Liver (tissue), 9 donors: ENCODE data around the gene TUSC2. TPM values are rescaled to one million over a fixed set of nuclear protein-coding genes. Genes with fewer than 3 reads are reported as not detected.

ENCODE experiments used
- DNase-seq: peaks from one replicate; pipeline ENCODE4 v3.0.0-alpha.2; 2017; ENCODE audit warnings: low spot score
- H3K27ac ChIP-seq, 2 donors: one replicate each; pipeline ENCODE4 v1.7.0; 2013; ENCODE audit warnings: inconsistent platforms in 2 of 2, low read length in 2 of 2, control low read depth in 1 of 2, low read depth in 1 of 2, mild to moderate bottlenecking in 1 of 2
- H3K27me3 ChIP-seq, 4 donors: one replicate each; pipeline versions ENCODE4 v1.6.1 to v1.7.0; 2013; ENCODE audit warnings: low read length in 3 of 4, inconsistent platforms in 1 of 4, mild to moderate bottlenecking in 1 of 4, moderate library complexity in 1 of 4; ENCODE audit not compliant: control insufficient read depth in 4 of 4, insufficient read depth in 4 of 4
- H3K36me3 ChIP-seq, 4 donors: one replicate each; pipeline versions ENCODE4 v1.6.1 to v1.7.0; 2013; ENCODE audit warnings: low read length in 3 of 4, mild to moderate bottlenecking in 3 of 4, low read depth in 1 of 4, moderate library complexity in 1 of 4; ENCODE audit not compliant: control insufficient read depth in 4 of 4, insufficient read depth in 3 of 4
- H3K4me1 ChIP-seq, 4 donors: one replicate each; pipeline versions ENCODE4 v1.6.1 to v1.7.0; 2013; ENCODE audit warnings: low read length in 3 of 4, mild to moderate bottlenecking in 3 of 4, moderate library complexity in 1 of 4; ENCODE audit not compliant: control insufficient read depth in 4 of 4, insufficient read depth in 4 of 4
- H3K4me3 ChIP-seq, 3 donors: one replicate each; pipeline versions ENCODE4 v1.6.1 to v1.7.0; 2013; ENCODE audit warnings: low read length in 3 of 3, control low read depth in 1 of 3, low read depth in 1 of 3, mild to moderate bottlenecking in 1 of 3
- H3K9ac ChIP-seq, 2 donors: one replicate each; pipeline ENCODE4 v1.7.0; 2013; ENCODE audit warnings: low read length in 2 of 2, mild to moderate bottlenecking in 2 of 2, moderate library complexity in 2 of 2, control low read depth in 1 of 2, low read depth in 1 of 2
- H3K9me3 ChIP-seq, 4 donors: one replicate each; pipeline versions ENCODE4 v1.6.1 to v1.7.0; 2013; ENCODE audit warnings: low read length in 3 of 4; ENCODE audit not compliant: control insufficient read depth in 4 of 4
- ATF3 ChIP-seq: IDR thresholded peaks from 2 replicates; pipeline ENCODE4 v1.6.1; 2016; ENCODE audit warnings: antibody characterized with exemption
- EGR1 ChIP-seq, 2 donors: IDR thresholded peaks; 2 replicates each; pipeline ENCODE4 v1.6.1; 2016 to 2018; ENCODE audit warnings: antibody characterized with exemption in 2 of 2, low read depth in 2 of 2
- FOXA1 ChIP-seq: IDR thresholded peaks from 2 replicates; pipeline ENCODE4 v1.6.1; 2016; ENCODE audit warnings: antibody characterized with exemption
- FOXA2 ChIP-seq: IDR thresholded peaks from 2 replicates; pipeline ENCODE4 v1.6.1; 2016; ENCODE audit warnings: antibody characterized with exemption
- GABPA ChIP-seq, 2 donors: IDR thresholded peaks in 1 of 2; conservative IDR thresholded peaks in 1 of 2; 2 replicates each; pipeline ENCODE4 v1.6.1; 2016; ENCODE audit warnings: antibody characterized with exemption in 2 of 2, mild to moderate bottlenecking in 1 of 2, moderate library complexity in 1 of 2
- HNF4A ChIP-seq, 2 donors: conservative IDR thresholded peaks; 2 replicates each; pipeline ENCODE4 v1.6.1; 2016; ENCODE audit warnings: antibody characterized with exemption in 2 of 2, mild to moderate bottlenecking in 2 of 2
- HNF4G ChIP-seq: IDR thresholded peaks from 2 replicates; pipeline ENCODE4 v1.6.1; 2016; ENCODE audit warnings: antibody characterized with exemption
- JUND ChIP-seq, 2 donors: IDR thresholded peaks; 2 replicates each; pipeline ENCODE4 v1.6.1; 2016; ENCODE audit warnings: antibody characterized with exemption in 2 of 2
- MAX ChIP-seq: IDR thresholded peaks from 2 replicates; pipeline ENCODE4 v1.6.1; 2016; ENCODE audit warnings: antibody characterized with exemption
- NR2F2 ChIP-seq: IDR thresholded peaks from 2 replicates; pipeline ENCODE4 v1.6.1; 2016; ENCODE audit warnings: antibody characterized with exemption
- RAD21 ChIP-seq, 2 donors: IDR thresholded peaks; 2 replicates each; pipeline ENCODE4 v1.6.1; 2016; ENCODE audit warnings: antibody characterized with exemption in 2 of 2, mild to moderate bottlenecking in 2 of 2
- RXRA ChIP-seq, 2 donors: IDR thresholded peaks; 2 replicates each; pipeline ENCODE4 v1.6.1; 2017 to 2018; ENCODE audit warnings: antibody characterized with exemption in 2 of 2, mild to moderate bottlenecking in 1 of 2
- SP1 ChIP-seq: IDR thresholded peaks from 2 replicates; pipeline ENCODE4 v1.6.1; 2018; ENCODE audit warnings: antibody characterized with exemption, mild to moderate bottlenecking
- TAF1 ChIP-seq: conservative IDR thresholded peaks from 2 replicates; pipeline ENCODE4 v1.6.1; 2016; ENCODE audit warnings: antibody characterized with exemption, mild to moderate bottlenecking
- YY1 ChIP-seq: IDR thresholded peaks from 2 replicates; pipeline ENCODE4 v1.6.1; 2016; ENCODE audit warnings: antibody characterized with exemption, mild to moderate bottlenecking
- WGBS: extraction: QIAGEN DNeasy Blood & Tissue Kit; methylation state at CpG from one replicate; pipeline ENCODE4 v1.1.7; 2013; 5-methylcytosine and 5-hydroxymethylcytosine counted together
- polyA plus RNA-seq, 2 donors: library from polyadenylated mRNA; stranded (reverse) in 1 of 2; unstranded in 1 of 2; fragments of 200-250 nt in 1 of 2; fragments of >200 nt in 1 of 2; fragmentation: Nextera tagmentation in 1 of 2; extraction: Ambion mirVana in 1 of 2; gene quantifications; one replicate each; pipeline versions ENCODE4 v1.2.1 to v1.2.3, GENCODE V29; 2013 to 2015
- total RNA-seq, 2 donors: library from RNA; depleted of rRNA; stranded (reverse); fragments of >200 nt; gene quantifications; one replicate each; pipeline ENCODE4 v1.2.3, GENCODE V29; 2014
- TF ChIP-seq, protein P1 (sequence below): fragments of 150-350 bp; IDR thresholded peaks from 2 replicates; pipeline ENCODE4 v1.5.1; 2017; ENCODE audit warnings: improper control_type of control experiment, low read depth, low read length; ENCODE audit not compliant: missing input control
- TF ChIP-seq, protein P2 (sequence below): IDR thresholded peaks from 2 replicates; pipeline ENCODE4 v1.6.1; 2016; ENCODE audit warnings: antibody characterized with exemption, mild to moderate bottlenecking
- TF ChIP-seq, protein P3 (sequence below): IDR thresholded peaks from 2 replicates; pipeline ENCODE4 v1.6.1; 2016; ENCODE audit warnings: antibody characterized with exemption
- donor health status: healthy.
- donor health status: healthy.
- donor health status: healthy.
- donor health status: healthy.
- donor health status: healthy.

The TUSC2 gene
- total and polyA plus RNA-seq, 4 donors = 12.7 to 37.7 (median 21.7) TPM

DNA sequence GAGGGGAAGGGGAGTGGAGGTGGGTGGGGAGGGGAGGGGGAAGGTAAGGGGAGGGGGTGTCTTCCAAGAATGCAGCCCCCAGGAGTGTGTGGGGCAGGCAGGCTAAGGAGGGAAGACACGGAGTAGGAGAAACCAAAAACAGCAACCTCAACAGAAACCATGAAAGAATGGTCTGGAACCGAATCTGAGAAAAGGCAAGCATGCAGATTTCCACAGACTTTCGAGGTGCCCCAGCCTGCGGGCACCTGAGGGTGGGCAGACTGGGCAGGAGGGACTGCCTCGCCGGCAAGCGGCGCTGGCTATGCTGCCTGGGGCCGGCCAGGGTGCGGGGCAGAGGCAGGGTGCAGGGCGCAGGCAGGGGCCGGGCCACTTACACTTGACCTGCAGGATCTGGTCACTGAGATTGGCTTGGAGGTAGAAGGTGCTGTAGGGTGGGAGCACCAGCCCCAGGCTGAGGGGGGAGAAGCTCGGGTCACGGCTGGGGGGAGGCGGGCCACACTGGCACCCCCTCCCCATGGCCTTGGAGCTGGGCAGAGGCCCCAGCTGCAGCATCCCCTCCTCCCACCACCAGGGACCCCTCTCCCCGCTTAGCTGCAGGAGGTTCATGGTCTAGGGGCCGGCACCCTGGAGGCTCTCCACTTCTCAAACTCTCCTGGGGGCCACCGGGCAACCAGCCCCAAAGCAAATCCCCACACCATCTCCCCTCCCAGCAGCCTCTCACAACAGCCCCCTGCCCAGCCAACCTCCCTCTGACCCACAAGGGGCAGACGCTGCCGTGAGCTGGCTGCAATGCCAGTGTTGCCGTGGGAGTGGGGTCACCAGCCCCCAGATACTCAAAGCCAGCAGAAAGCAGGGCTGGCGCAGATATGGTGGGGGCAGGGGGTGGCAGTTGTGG, 46.6 kb upstream of the TUSC2 start:
- TF ChIP-seq NR2F2 (no peak), GABPA (IDR thresholded peaks at IDR 0.05 in 1 of 2, conservative IDR thresholded peaks at IDR 0.05 in 1 of 2) (no peak), YY1 (no peak), RXRA (IDR thresholded peaks at IDR 0.05) (no peak), EGR1 (IDR thresholded peaks at IDR 0.05; ENCODE audit: low read depth in 2 of 2) (no peak), FOXA2 (no peak), ATF3 (no peak), FOXA1 (no peak), HNF4A (conservative IDR thresholded peaks at IDR 0.05) (no peak), TAF1 (no peak), RAD21 (IDR thresholded peaks at IDR 0.05) (no peak), HNF4G (no peak), SP1 (no peak), MAX (no peak), JUND (IDR thresholded peaks at IDR 0.05) (no peak)
- TF ChIP-seq, protein P1, sequence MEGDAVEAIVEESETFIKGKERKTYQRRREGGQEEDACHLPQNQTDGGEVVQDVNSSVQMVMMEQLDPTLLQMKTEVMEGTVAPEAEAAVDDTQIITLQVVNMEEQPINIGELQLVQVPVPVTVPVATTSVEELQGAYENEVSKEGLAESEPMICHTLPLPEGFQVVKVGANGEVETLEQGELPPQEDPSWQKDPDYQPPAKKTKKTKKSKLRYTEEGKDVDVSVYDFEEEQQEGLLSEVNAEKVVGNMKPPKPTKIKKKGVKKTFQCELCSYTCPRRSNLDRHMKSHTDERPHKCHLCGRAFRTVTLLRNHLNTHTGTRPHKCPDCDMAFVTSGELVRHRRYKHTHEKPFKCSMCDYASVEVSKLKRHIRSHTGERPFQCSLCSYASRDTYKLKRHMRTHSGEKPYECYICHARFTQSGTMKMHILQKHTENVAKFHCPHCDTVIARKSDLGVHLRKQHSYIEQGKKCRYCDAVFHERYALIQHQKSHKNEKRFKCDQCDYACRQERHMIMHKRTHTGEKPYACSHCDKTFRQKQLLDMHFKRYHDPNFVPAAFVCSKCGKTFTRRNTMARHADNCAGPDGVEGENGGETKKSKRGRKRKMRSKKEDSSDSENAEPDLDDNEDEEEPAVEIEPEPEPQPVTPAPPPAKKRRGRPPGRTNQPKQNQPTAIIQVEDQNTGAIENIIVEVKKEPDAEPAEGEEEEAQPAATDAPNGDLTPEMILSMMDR = no peak
- TF ChIP-seq, protein P2, sequence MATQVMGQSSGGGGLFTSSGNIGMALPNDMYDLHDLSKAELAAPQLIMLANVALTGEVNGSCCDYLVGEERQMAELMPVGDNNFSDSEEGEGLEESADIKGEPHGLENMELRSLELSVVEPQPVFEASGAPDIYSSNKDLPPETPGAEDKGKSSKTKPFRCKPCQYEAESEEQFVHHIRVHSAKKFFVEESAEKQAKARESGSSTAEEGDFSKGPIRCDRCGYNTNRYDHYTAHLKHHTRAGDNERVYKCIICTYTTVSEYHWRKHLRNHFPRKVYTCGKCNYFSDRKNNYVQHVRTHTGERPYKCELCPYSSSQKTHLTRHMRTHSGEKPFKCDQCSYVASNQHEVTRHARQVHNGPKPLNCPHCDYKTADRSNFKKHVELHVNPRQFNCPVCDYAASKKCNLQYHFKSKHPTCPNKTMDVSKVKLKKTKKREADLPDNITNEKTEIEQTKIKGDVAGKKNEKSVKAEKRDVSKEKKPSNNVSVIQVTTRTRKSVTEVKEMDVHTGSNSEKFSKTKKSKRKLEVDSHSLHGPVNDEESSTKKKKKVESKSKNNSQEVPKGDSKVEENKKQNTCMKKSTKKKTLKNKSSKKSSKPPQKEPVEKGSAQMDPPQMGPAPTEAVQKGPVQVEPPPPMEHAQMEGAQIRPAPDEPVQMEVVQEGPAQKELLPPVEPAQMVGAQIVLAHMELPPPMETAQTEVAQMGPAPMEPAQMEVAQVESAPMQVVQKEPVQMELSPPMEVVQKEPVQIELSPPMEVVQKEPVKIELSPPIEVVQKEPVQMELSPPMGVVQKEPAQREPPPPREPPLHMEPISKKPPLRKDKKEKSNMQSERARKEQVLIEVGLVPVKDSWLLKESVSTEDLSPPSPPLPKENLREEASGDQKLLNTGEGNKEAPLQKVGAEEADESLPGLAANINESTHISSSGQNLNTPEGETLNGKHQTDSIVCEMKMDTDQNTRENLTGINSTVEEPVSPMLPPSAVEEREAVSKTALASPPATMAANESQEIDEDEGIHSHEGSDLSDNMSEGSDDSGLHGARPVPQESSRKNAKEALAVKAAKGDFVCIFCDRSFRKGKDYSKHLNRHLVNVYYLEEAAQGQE = no peak
- TF ChIP-seq, protein P3, sequence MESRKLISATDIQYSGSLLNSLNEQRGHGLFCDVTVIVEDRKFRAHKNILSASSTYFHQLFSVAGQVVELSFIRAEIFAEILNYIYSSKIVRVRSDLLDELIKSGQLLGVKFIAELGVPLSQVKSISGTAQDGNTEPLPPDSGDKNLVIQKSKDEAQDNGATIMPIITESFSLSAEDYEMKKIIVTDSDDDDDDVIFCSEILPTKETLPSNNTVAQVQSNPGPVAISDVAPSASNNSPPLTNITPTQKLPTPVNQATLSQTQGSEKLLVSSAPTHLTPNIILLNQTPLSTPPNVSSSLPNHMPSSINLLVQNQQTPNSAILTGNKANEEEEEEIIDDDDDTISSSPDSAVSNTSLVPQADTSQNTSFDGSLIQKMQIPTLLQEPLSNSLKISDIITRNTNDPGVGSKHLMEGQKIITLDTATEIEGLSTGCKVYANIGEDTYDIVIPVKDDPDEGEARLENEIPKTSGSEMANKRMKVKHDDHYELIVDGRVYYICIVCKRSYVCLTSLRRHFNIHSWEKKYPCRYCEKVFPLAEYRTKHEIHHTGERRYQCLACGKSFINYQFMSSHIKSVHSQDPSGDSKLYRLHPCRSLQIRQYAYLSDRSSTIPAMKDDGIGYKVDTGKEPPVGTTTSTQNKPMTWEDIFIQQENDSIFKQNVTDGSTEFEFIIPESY = no peak
- no peaks in the 10 kb centered on the region for H3K9me3 ChIP-seq
- peaks cover 0 to 2% (median 0%) of the 10 kb centered on the region in 4 donors for H3K27me3 ChIP-seq
- H3K4me3 ChIP-seq = no peak overlapping the region
- H3K4me1 ChIP-seq = no peaks in the 10 kb centered on the region
- no peak overlapping the region for H3K27ac ChIP-seq
- no peak for DNase-seq
- H3K9ac ChIP-seq = no peak overlapping the region
- WGBS = 70% methylated on average over 22 of the region's 22 CpGs
- no peaks in the 10 kb centered on the region for H3K36me3 ChIP-seq
